H1 (cell line): ENCODE data around the gene SPOPL. TPM values are rescaled to one million over a fixed set of nuclear protein-coding genes. Genes with fewer than 3 reads are reported as not detected.

Source experiments
- ASH2L ChIP-seq: fragments of 200-600, 300-600 bp; sonication (generic); IDR thresholded peaks from one replicate; pipeline ENCODE4 v1.7.1; 2017; ENCODE audit warnings: low read length
- CREB1 ChIP-seq: IDR thresholded peaks from 2 replicates; pipeline ENCODE4 v1.6.1; 2012; ENCODE audit warnings: inconsistent platforms
- KDM1A ChIP-seq: fragments of 200-600, 300-600 bp; sonication (generic); IDR thresholded peaks from 2 replicates; pipeline ENCODE4 v1.7.1; 2016; ENCODE audit warnings: mild to moderate bottlenecking, low read length, borderline replicate concordance
- KDM5A ChIP-seq: fragments of 200-600 bp; IDR thresholded peaks from 2 replicates; pipeline ENCODE4 v1.7.1; 2012; ENCODE audit warnings: mild to moderate bottlenecking, low read length, inconsistent platforms, mixed read lengths
- MAFK ChIP-seq: IDR thresholded peaks from 2 replicates; pipeline ENCODE4 v1.6.1; 2012; ENCODE audit warnings: low read depth, mild to moderate bottlenecking, improper control_type of control experiment, low read length
- POU5F1 ChIP-seq: IDR thresholded peaks from 2 replicates; pipeline ENCODE4 v1.6.1; 2011; ENCODE audit warnings: low read depth, mild to moderate bottlenecking, low read length, moderate library complexity
- RBBP5 ChIP-seq: IDR thresholded peaks from 2 replicates; pipeline ENCODE4 v1.7.1; 2012; ENCODE audit warnings: low read depth, mild to moderate bottlenecking, inconsistent platforms, low read length, moderate library complexity, borderline replicate concordance
- SAP30 ChIP-seq: fragments of 300-600 bp; sonication (generic); IDR thresholded peaks from 2 replicates; pipeline ENCODE4 v1.7.1; 2012; ENCODE audit warnings: low read length, moderate library complexity, mild to moderate bottlenecking, inconsistent platforms; ENCODE audit not compliant: insufficient read depth, insufficient replicate concordance
- SUZ12 ChIP-seq: fragments of 200-600 bp; sonication (generic); IDR thresholded peaks from 2 replicates; pipeline ENCODE4 v1.6.1; 2012; ENCODE audit warnings: mild to moderate bottlenecking, inconsistent platforms, low read length, moderate library complexity, mixed read lengths
- TCF12 ChIP-seq: IDR thresholded peaks from 2 replicates; pipeline ENCODE4 v1.6.1; 2011; ENCODE audit warnings: low read depth, mild to moderate bottlenecking, low read length
- YY1 ChIP-seq: IDR thresholded peaks from 2 replicates; pipeline ENCODE4 v1.6.1; 2011; ENCODE audit warnings: low read depth, mild to moderate bottlenecking, low read length
- polyA plus RNA-seq, 7 experiments: library from polyadenylated mRNA; depleted of rRNA in 3 of 7; stranded (reverse) in 5 of 7; unstranded in 2 of 7; fragments of >200 nt in 5 of 7; fragments of 200-250 nt in 2 of 7; gene quantifications; 1 replicate in 5 of 7; 2 replicates in 1 of 7; 4 replicates in 1 of 7; pipeline versions ENCODE4 v1.2.1 to v1.2.3, GENCODE V29; 2011 to 2013; ENCODE audit warnings: missing spikeins in 2 of 7, mixed read lengths in 2 of 7
- total RNA-seq: library from RNA; stranded (reverse); fragmentation: NEBNext Ultra II Directional; extraction: Animal tissue kit (Norgen Biotek cat#: 25700); gene quantifications from 2 replicates; pipeline ENCODE4 v1.2.1, GENCODE V29; 2021
- TF ChIP-seq, protein P1 (sequence below): fragments of 300-600 bp; sonication (generic); IDR thresholded peaks from 2 replicates; pipeline ENCODE4 v1.7.1; 2012; ENCODE audit warnings: low read length, moderate library complexity, mild to moderate bottlenecking, inconsistent platforms; ENCODE audit not compliant: insufficient replicate concordance

The SPOPL gene
- total and polyA plus RNA-seq, 2 of the 8 experiments (the other 6 are each of a cell fraction or from before 2014, with no cell fraction given), result 1.9 to 14.5 TPM

DNA sequence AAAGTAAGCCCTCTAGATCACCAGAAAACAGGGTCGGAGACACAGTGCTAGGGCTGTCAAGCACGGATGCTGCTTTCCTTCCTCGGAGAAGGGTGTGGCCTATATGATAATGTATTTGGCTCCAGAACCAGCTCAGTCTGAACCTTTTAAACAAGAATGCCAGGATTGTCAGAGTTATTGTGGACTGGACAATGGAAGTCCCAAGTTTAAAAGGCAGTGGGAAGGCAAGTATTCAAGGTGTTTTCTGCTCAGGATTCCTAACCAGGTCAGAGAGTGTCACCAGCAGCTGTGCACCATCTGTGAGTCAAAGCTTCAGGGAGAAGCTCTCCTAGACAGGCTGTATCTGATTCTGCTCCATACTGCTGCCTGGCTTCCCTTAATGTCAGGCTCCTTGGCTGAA, 94.8 kb downstream of the SPOPL start (continued):
- TF ChIP-seq, protein P1, sequence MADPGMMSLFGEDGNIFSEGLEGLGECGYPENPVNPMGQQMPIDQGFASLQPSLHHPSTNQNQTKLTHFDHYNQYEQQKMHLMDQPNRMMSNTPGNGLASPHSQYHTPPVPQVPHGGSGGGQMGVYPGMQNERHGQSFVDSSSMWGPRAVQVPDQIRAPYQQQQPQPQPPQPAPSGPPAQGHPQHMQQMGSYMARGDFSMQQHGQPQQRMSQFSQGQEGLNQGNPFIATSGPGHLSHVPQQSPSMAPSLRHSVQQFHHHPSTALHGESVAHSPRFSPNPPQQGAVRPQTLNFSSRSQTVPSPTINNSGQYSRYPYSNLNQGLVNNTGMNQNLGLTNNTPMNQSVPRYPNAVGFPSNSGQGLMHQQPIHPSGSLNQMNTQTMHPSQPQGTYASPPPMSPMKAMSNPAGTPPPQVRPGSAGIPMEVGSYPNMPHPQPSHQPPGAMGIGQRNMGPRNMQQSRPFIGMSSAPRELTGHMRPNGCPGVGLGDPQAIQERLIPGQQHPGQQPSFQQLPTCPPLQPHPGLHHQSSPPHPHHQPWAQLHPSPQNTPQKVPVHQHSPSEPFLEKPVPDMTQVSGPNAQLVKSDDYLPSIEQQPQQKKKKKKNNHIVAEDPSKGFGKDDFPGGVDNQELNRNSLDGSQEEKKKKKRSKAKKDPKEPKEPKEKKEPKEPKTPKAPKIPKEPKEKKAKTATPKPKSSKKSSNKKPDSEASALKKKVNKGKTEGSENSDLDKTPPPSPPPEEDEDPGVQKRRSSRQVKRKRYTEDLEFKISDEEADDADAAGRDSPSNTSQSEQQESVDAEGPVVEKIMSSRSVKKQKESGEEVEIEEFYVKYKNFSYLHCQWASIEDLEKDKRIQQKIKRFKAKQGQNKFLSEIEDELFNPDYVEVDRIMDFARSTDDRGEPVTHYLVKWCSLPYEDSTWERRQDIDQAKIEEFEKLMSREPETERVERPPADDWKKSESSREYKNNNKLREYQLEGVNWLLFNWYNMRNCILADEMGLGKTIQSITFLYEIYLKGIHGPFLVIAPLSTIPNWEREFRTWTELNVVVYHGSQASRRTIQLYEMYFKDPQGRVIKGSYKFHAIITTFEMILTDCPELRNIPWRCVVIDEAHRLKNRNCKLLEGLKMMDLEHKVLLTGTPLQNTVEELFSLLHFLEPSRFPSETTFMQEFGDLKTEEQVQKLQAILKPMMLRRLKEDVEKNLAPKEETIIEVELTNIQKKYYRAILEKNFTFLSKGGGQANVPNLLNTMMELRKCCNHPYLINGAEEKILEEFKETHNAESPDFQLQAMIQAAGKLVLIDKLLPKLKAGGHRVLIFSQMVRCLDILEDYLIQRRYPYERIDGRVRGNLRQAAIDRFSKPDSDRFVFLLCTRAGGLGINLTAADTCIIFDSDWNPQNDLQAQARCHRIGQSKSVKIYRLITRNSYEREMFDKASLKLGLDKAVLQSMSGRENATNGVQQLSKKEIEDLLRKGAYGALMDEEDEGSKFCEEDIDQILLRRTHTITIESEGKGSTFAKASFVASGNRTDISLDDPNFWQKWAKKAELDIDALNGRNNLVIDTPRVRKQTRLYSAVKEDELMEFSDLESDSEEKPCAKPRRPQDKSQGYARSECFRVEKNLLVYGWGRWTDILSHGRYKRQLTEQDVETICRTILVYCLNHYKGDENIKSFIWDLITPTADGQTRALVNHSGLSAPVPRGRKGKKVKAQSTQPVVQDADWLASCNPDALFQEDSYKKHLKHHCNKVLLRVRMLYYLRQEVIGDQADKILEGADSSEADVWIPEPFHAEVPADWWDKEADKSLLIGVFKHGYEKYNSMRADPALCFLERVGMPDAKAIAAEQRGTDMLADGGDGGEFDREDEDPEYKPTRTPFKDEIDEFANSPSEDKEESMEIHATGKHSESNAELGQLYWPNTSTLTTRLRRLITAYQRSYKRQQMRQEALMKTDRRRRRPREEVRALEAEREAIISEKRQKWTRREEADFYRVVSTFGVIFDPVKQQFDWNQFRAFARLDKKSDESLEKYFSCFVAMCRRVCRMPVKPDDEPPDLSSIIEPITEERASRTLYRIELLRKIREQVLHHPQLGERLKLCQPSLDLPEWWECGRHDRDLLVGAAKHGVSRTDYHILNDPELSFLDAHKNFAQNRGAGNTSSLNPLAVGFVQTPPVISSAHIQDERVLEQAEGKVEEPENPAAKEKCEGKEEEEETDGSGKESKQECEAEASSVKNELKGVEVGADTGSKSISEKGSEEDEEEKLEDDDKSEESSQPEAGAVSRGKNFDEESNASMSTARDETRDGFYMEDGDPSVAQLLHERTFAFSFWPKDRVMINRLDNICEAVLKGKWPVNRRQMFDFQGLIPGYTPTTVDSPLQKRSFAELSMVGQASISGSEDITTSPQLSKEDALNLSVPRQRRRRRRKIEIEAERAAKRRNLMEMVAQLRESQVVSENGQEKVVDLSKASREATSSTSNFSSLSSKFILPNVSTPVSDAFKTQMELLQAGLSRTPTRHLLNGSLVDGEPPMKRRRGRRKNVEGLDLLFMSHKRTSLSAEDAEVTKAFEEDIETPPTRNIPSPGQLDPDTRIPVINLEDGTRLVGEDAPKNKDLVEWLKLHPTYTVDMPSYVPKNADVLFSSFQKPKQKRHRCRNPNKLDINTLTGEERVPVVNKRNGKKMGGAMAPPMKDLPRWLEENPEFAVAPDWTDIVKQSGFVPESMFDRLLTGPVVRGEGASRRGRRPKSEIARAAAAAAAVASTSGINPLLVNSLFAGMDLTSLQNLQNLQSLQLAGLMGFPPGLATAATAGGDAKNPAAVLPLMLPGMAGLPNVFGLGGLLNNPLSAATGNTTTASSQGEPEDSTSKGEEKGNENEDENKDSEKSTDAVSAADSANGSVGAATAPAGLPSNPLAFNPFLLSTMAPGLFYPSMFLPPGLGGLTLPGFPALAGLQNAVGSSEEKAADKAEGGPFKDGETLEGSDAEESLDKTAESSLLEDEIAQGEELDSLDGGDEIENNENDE, result no peak
- TF ChIP-seq ASH2L (no peak), YY1 (no peak), SUZ12 (no peak), KDM5A (no peak), TCF12 (no peak), CREB1 (no peak), POU5F1 (no peak), MAFK (no peak), KDM1A (no peak), RBBP5 (no peak), SAP30 (no peak)
